ENCODE measurements around the gene MYDGF.

The MYDGF gene

GRCh38 chr19:4687396-4687795 lies 17.3 kb upstream of the MYDGF start:
- no peak overlapping the region for H3K9ac ChIP-seq (ENCODE audit: low read length)
- no peaks in the 10 kb centered on the region for H3K9me3 ChIP-seq (ENCODE audit: control insufficient read depth, low read length)
- no peak overlapping the region for H3K23ac ChIP-seq (ENCODE audit: low read length in 2 of 2)
- peaks cover 5% of the 10 kb centered on the region for H3K4me1 ChIP-seq (ENCODE audit: control insufficient read depth, insufficient read depth, low read depth, low read length)
- H4K91ac ChIP-seq (ENCODE audit: low read length): no peak overlapping the region
- no peak overlapping the region for H3K4ac ChIP-seq (ENCODE audit: low read depth in 1 of 2, low read length in 2 of 2)
- H3K36me3 ChIP-seq (ENCODE audit: control insufficient read depth in 1 of 2, insufficient read depth in 2 of 2, low read depth in 1 of 2, low read length in 2 of 2): peaks cover 77 to 96% of the 10 kb centered on the region in 2 experiments
- no peak overlapping the region for H3K4me3 ChIP-seq (ENCODE audit: insufficient read depth in 1 of 2, low read depth in 1 of 2, low read length in 2 of 2)
- H3K27me3 ChIP-seq (ENCODE audit: control insufficient read depth in 1 of 2, insufficient read depth in 1 of 2, low read length in 2 of 2): no peaks in the 10 kb centered on the region
- no peak overlapping the region for H2BK120ac ChIP-seq (ENCODE audit: low read depth, low read length)
- H4K8ac ChIP-seq (ENCODE audit: low read length): no peak overlapping the region
- H2AK5ac ChIP-seq (ENCODE audit: low read length, severe bottlenecking): no peak overlapping the region
- 94% methylated on average over 11 of the region's 11 CpGs for WGBS
- H2BK12ac ChIP-seq (ENCODE audit: low read length in 2 of 2): no peak overlapping the region
- no peak overlapping the region for H2AFZ ChIP-seq (ENCODE audit: low read depth, low read length)
- no peak overlapping the region for H2BK5ac ChIP-seq (ENCODE audit: low read depth, low read length, poor library complexity, severe bottlenecking)
- H2BK15ac ChIP-seq (ENCODE audit: low read depth, poor library complexity, severe bottlenecking): no peak overlapping the region
- no peak overlapping the region for H3K27ac ChIP-seq (ENCODE audit: low read length, poor library complexity, severe bottlenecking)
- DNase-seq: no peak
- H3K18ac ChIP-seq (ENCODE audit: low read depth in 1 of 2, low read length in 2 of 2): no peak overlapping the region
- H3K79me1 ChIP-seq (replicated peaks; ENCODE audit: low read length, poor library complexity, severe bottlenecking): peaks cover 54% of the 10 kb centered on the region
- H3K14ac ChIP-seq (ENCODE audit: low read length in 2 of 2): no peak overlapping the region
- H3K4me2 ChIP-seq (ENCODE audit: low read length, poor library complexity, severe bottlenecking): no peak overlapping the region

GRCh38 chr19:4686700-4687099 lies 16.6 kb upstream of the MYDGF start:
- Histone ChIP-seq H2BK120ac (ENCODE audit: low read depth, low read length) (no peak overlapping the region), H3K27me3 (ENCODE audit: control insufficient read depth in 1 of 2, insufficient read depth in 1 of 2, low read length in 2 of 2) (no peaks in the 10 kb centered on the region), H2BK12ac (ENCODE audit: low read length in 2 of 2) (no peak overlapping the region), H3K18ac (ENCODE audit: low read depth in 1 of 2, low read length in 2 of 2) (no peak overlapping the region), H3K4me3 (ENCODE audit: insufficient read depth in 1 of 2, low read depth in 1 of 2, low read length in 2 of 2) (no peak overlapping the region), H2BK5ac (ENCODE audit: low read depth, low read length, poor library complexity, severe bottlenecking) (no peak overlapping the region), H3K9me3 (ENCODE audit: control insufficient read depth, low read length) (no peaks in the 10 kb centered on the region), H4K91ac (ENCODE audit: low read length) (no peak overlapping the region), H3K36me3 (ENCODE audit: control insufficient read depth in 1 of 2, insufficient read depth in 2 of 2, low read depth in 1 of 2, low read length in 2 of 2) (peaks cover 75 to 96% of the 10 kb centered on the region in 2 experiments), H3K23ac (ENCODE audit: low read length in 2 of 2) (no peak overlapping the region), H3K9ac (ENCODE audit: low read length) (no peak overlapping the region), H2AK5ac (ENCODE audit: low read length, severe bottlenecking) (no peak overlapping the region), H3K4ac (ENCODE audit: low read depth in 1 of 2, low read length in 2 of 2) (no peak overlapping the region), H4K8ac (ENCODE audit: low read length) (no peak overlapping the region), H2AFZ (ENCODE audit: low read depth, low read length) (no peak overlapping the region), H3K4me2 (ENCODE audit: low read length, poor library complexity, severe bottlenecking) (no peak overlapping the region), H3K4me1 (ENCODE audit: control insufficient read depth, insufficient read depth, low read depth, low read length) (peaks cover 5% of the 10 kb centered on the region), H3K14ac (ENCODE audit: low read length in 2 of 2) (no peak overlapping the region), H3K27ac (ENCODE audit: low read length, poor library complexity, severe bottlenecking) (no peak overlapping the region), H2BK15ac (ENCODE audit: low read depth, poor library complexity, severe bottlenecking) (no peak overlapping the region), H3K79me1 (replicated peaks; ENCODE audit: low read length, poor library complexity, severe bottlenecking) (peaks cover 50% of the 10 kb centered on the region)
- no peak for DNase-seq
- 96% methylated on average over 10 of the region's 10 CpGs for WGBS

- no peak overlapping the region for H3K9ac ChIP-seq (ENCODE audit: low read length)
- 97% methylated on average over 28 of the region's 28 CpGs for WGBS
Measured at GRCh38 chr19:4684312-4685095, 14.4 kb upstream of the MYDGF start.

GRCh38 chr19:4682417-4683200 lies 12.5 kb upstream of the MYDGF start:
- no peak overlapping the region for H4K91ac ChIP-seq (ENCODE audit: low read length)
- H2BK12ac ChIP-seq (ENCODE audit: low read length in 2 of 2): no peak overlapping the region
- no peak overlapping the region for H2BK5ac ChIP-seq (ENCODE audit: low read depth, low read length, poor library complexity, severe bottlenecking)
- no peaks in the 10 kb centered on the region for H3K27me3 ChIP-seq (ENCODE audit: control insufficient read depth in 1 of 2, insufficient read depth in 1 of 2, low read length in 2 of 2)
- H3K18ac ChIP-seq (ENCODE audit: low read depth in 1 of 2, low read length in 2 of 2): no peak overlapping the region
- H3K14ac ChIP-seq (ENCODE audit: low read length in 2 of 2): no peak overlapping the region
- 96% methylated on average over 29 of the region's 45 CpGs for WGBS
- no peak overlapping the region for H2BK15ac ChIP-seq (ENCODE audit: low read depth, poor library complexity, severe bottlenecking)
- no peak for DNase-seq
- H3K4me2 ChIP-seq (ENCODE audit: low read length, poor library complexity, severe bottlenecking): no peak overlapping the region
- H3K79me1 ChIP-seq (replicated peaks; ENCODE audit: low read length, poor library complexity, severe bottlenecking): peaks cover 37% of the 10 kb centered on the region
- peaks cover 3% of the 10 kb centered on the region for H3K4me1 ChIP-seq (ENCODE audit: control insufficient read depth, insufficient read depth, low read depth, low read length)
- no peak overlapping the region for H3K27ac ChIP-seq (ENCODE audit: low read length, poor library complexity, severe bottlenecking)
- no peak overlapping the region for H3K9ac ChIP-seq (ENCODE audit: low read length)
- no peak overlapping the region for H2AK5ac ChIP-seq (ENCODE audit: low read length, severe bottlenecking)
- H3K36me3 ChIP-seq (ENCODE audit: control insufficient read depth in 1 of 2, insufficient read depth in 2 of 2, low read depth in 1 of 2, low read length in 2 of 2): peaks cover 73 to 91% of the 10 kb centered on the region in 2 experiments
- no peak overlapping the region for H3K23ac ChIP-seq (ENCODE audit: low read length in 2 of 2)
- no peak overlapping the region for H2AFZ ChIP-seq (ENCODE audit: low read depth, low read length)
- H3K9me3 ChIP-seq (ENCODE audit: control insufficient read depth, low read length): no peaks in the 10 kb centered on the region
- no peak overlapping the region for H4K8ac ChIP-seq (ENCODE audit: low read length)
- no peak overlapping the region for H3K4me3 ChIP-seq (ENCODE audit: insufficient read depth in 1 of 2, low read depth in 1 of 2, low read length in 2 of 2)
- H3K4ac ChIP-seq (ENCODE audit: low read depth in 1 of 2, low read length in 2 of 2): no peak overlapping the region
- H2BK120ac ChIP-seq (ENCODE audit: low read depth, low read length): no peak overlapping the region

More at GRCh38 chr19:4684312-4685095, 14.4 kb upstream of the MYDGF start:
- no peak overlapping the region for H4K91ac ChIP-seq (ENCODE audit: low read length)
- no peak overlapping the region for H2BK15ac ChIP-seq (ENCODE audit: low read depth, poor library complexity, severe bottlenecking)
- H3K9me3 ChIP-seq (ENCODE audit: control insufficient read depth, low read length): no peaks in the 10 kb centered on the region
- H3K4me2 ChIP-seq (ENCODE audit: low read length, poor library complexity, severe bottlenecking): no peak overlapping the region
- H2BK120ac ChIP-seq (ENCODE audit: low read depth, low read length): no peak overlapping the region
- no peak overlapping the region for H4K8ac ChIP-seq (ENCODE audit: low read length)
- no peak overlapping the region for H3K14ac ChIP-seq (ENCODE audit: low read length in 2 of 2)
- H2AK5ac ChIP-seq (ENCODE audit: low read length, severe bottlenecking): no peak overlapping the region
- peaks cover 5% of the 10 kb centered on the region for H3K4me1 ChIP-seq (ENCODE audit: control insufficient read depth, insufficient read depth, low read depth, low read length)
- no peak overlapping the region for H3K4me3 ChIP-seq (ENCODE audit: insufficient read depth in 1 of 2, low read depth in 1 of 2, low read length in 2 of 2)
- no peak overlapping the region for H3K27ac ChIP-seq (ENCODE audit: low read length, poor library complexity, severe bottlenecking)
- no peak for DNase-seq
- H3K4ac ChIP-seq (ENCODE audit: low read depth in 1 of 2, low read length in 2 of 2): no peak overlapping the region
- H3K18ac ChIP-seq (ENCODE audit: low read depth in 1 of 2, low read length in 2 of 2): no peak overlapping the region
- H2AFZ ChIP-seq (ENCODE audit: low read depth, low read length): no peak overlapping the region
- peaks cover 39% of the 10 kb centered on the region for H3K79me1 ChIP-seq (replicated peaks; ENCODE audit: low read length, poor library complexity, severe bottlenecking)
- H2BK5ac ChIP-seq (ENCODE audit: low read depth, low read length, poor library complexity, severe bottlenecking): no peak overlapping the region
- H3K36me3 ChIP-seq (ENCODE audit: control insufficient read depth in 1 of 2, insufficient read depth in 2 of 2, low read depth in 1 of 2, low read length in 2 of 2): peaks cover 75 to 93% of the 10 kb centered on the region in 2 experiments
- H3K23ac ChIP-seq (ENCODE audit: low read length in 2 of 2): no peak overlapping the region
- no peaks in the 10 kb centered on the region for H3K27me3 ChIP-seq (ENCODE audit: control insufficient read depth in 1 of 2, insufficient read depth in 1 of 2, low read length in 2 of 2)
- H2BK12ac ChIP-seq (ENCODE audit: low read length in 2 of 2): no peak overlapping the region

Measured in mesenchymal stem cell (in vitro differentiated cells and primary cell).